Effector memory CD8-positive, alpha-beta T cell (primary cell): Measurements from ENCODE around the gene COL25A1.

Experiments used
- ATAC-seq: fragments of 150-1000 bp; cut with Tn5 transposase; replicated peaks from 2 replicates; pipeline ENCODE4 v1.10.0; 2021; ENCODE audit warnings: mild to moderate bottlenecking, moderate library complexity
- DNase-seq, 3 experiments: peaks; one replicate each; pipeline ENCODE4 v3.0.0; 2021
- H3K27ac Mint-ChIP-seq, 2 donors: one replicate each; pipeline ENCODE4 v1.8.0; 2022; ENCODE audit warnings: mild to moderate bottlenecking in 2 of 2, mixed read lengths in 2 of 2, moderate library complexity in 2 of 2
- H3K27me3 Mint-ChIP-seq, 2 donors: one replicate each; pipeline ENCODE4 v1.8.0; 2022; ENCODE audit warnings: mixed read lengths in 2 of 2
- H3K36me3 Mint-ChIP-seq: one replicate; pipeline ENCODE4 v1.8.0; 2022; ENCODE audit warnings: mild to moderate bottlenecking, moderate library complexity, mixed read lengths; ENCODE audit not compliant: insufficient read depth
- H3K4me1 Mint-ChIP-seq, 2 donors: one replicate each; pipeline ENCODE4 v1.8.0; 2022; ENCODE audit warnings: low read depth in 2 of 2, mixed read lengths in 2 of 2
- H3K4me3 Mint-ChIP-seq, 2 donors: one replicate each; pipeline ENCODE4 v1.8.0; 2022; ENCODE audit warnings: mild to moderate bottlenecking in 2 of 2, mixed read lengths in 2 of 2, moderate library complexity in 2 of 2
- H3K9me3 Mint-ChIP-seq, 2 donors: one replicate each; pipeline ENCODE4 v1.8.0; 2022; ENCODE audit warnings: mixed read lengths in 2 of 2

The COL25A1 gene

DNA sequence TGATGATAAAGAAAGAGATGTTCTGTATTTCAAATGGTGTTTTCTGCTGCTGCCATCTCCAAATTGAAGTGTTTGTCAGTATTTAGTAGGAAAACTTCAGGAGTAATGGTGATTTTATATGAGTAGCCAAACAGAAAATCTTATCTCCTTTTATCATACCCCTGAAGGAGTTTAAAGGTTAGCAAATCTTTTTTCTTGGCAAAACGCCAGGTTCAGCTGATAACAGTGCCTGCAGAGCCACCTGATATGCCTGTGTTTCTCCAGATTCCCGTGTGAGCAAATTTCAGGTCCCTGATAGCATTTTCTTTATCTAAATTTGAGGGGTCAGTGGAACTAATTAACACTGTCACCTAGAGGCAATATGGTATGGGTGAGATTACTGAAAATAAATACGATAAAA, 473.8 kb downstream of the COL25A1 start:
- no peak for ATAC-seq
- Mint-ChIP-seq H3K27ac (no peak overlapping the region), H3K9me3 (no peaks in the 10 kb centered on the region), H3K4me3 (no peak overlapping the region), H3K36me3 (no peaks in the 10 kb centered on the region), H3K4me1 (no peaks in the 10 kb centered on the region), H3K27me3 (peaks cover 17 to 22% of the 10 kb centered on the region in 2 donors)
- no peak for DNase-seq

DNA sequence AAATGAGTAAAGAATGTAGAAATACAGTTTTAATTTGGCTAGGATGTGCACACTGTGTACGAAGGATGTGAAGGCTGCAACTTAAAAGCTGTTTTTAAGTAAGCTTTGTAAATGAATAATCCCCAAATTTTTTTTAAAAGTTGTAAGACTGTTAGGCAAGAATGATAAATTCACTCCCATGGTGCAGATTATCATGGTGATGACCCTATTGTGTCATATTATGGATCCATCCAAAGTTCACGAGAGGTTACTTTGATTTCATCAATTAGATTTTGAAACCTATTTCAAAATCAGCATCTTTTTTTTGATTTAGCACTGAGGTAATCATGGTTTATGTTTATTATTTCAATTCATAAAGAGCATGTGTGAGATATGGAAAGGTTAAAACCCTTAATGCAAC, 476.7 kb downstream of the COL25A1 start:
- no peak overlapping the region for H3K4me3 Mint-ChIP-seq
- H3K9me3 Mint-ChIP-seq = no peaks in the 10 kb centered on the region
- ATAC-seq = no peak
- H3K36me3 Mint-ChIP-seq = no peaks in the 10 kb centered on the region
- peaks cover 12 to 24% of the 10 kb centered on the region in 2 donors for H3K27me3 Mint-ChIP-seq
- DNase-seq = no peak
- H3K27ac Mint-ChIP-seq = no peak overlapping the region
- no peaks in the 10 kb centered on the region for H3K4me1 Mint-ChIP-seq

DNA sequence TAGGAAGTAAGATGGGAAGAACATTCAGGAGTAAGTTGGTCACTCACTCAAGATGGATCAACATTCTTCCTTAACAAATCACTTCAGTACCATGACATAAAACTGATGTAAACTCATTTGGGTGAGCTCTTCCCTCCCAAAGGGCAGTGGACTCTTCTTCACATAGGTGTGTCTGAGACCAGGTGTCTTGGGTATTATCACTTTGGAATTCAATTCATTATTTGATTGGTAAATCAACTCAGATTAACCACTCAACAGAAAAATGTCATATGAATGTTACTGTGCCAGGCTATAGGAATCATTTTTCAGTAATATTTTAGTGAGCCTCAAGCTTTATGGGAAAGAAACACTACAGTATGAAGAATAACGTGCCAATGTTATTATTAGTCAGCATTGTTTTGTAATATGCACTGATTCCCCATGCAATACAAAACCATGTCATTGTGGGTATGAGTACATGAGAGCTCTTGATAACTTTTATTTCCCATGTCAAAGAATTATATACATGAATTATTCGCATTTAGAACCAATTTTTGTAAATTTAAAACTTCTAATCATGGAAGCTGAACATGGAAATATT, 481.0 kb downstream of the COL25A1 start:
- Mint-ChIP-seq H3K4me1 (no peaks in the 10 kb centered on the region), H3K4me3 (no peak overlapping the region), H3K9me3 (no peaks in the 10 kb centered on the region), H3K36me3 (no peaks in the 10 kb centered on the region), H3K27ac (no peak overlapping the region), H3K27me3 (peaks cover 14 to 19% of the 10 kb centered on the region in 2 donors)
- ATAC-seq (no peak), DNase-seq (no peak)

DNA sequence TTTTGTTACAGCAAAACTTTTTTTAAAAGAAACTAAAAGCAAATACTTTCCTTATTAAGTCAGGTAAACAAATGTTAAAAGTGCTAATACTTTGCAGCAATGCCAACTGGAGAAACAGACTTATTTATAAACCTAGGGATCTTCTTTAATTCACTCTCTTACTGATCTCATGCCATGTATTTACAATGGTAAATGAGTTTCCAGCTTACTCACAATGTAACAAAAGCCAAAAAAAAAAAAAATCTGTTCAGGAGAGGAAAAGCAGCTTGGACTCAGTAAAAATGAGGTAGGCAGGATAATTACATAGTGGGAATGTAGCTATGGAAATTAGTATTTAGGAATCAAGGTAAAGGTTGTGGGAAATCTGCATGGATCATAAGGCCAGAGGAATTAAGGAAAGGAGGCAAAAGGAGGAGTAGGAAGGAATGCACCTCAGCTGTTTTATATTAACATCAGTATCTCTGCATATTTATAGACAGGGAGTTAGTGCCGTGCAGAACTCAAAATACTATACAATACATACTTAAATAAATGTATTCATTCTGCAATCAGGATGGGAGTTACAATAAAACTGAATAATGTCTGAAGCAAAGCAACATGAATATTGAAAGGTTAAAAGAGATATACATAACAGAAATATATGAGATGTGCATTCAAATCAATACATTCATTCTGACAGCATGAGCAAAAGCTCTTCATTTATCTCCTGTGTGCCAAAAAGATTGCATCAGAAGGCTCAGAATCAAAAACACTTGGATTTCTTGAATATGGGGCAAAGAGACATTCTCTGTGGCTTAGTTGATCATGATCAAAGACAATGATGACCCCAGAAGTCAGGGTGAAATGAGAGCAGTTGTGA, 481.7 kb downstream of the COL25A1 start:
- no peaks in the 10 kb centered on the region for H3K4me1 Mint-ChIP-seq
- no peaks in the 10 kb centered on the region for H3K36me3 Mint-ChIP-seq
- DNase-seq = no peak
- H3K27ac Mint-ChIP-seq = no peak overlapping the region
- H3K27me3 Mint-ChIP-seq = peaks cover 18 to 26% of the 10 kb centered on the region in 2 donors
- no peak overlapping the region for H3K4me3 Mint-ChIP-seq
- ATAC-seq = no peak
- no peaks in the 10 kb centered on the region for H3K9me3 Mint-ChIP-seq

DNA sequence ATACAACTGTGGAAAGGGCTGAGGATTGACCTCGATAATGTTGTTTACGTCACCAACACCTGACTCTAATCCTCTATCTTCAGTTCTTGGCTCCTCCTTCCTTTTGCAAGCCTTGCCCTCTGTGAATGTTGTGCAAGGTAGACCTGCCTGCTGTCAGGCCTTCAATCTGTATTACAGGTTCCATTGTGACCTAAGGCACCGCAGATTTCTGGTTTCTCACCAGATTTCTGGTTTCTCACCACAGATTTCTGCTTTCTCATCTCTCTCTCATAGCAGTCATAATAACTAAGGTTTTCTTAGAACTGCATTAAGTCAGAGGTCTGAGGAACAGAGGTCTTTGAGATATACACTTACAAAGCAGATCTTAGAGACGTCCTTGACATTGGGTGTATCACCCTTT, 488.1 kb downstream of the COL25A1 start:
- Mint-ChIP-seq H3K36me3 (no peaks in the 10 kb centered on the region), H3K27ac (no peak overlapping the region), H3K4me3 (no peak overlapping the region), H3K27me3 (peaks cover 25 to 26% of the 10 kb centered on the region in 2 donors), H3K9me3 (no peaks in the 10 kb centered on the region), H3K4me1 (no peaks in the 10 kb centered on the region)
- no peak for ATAC-seq
- DNase-seq = no peak

DNA sequence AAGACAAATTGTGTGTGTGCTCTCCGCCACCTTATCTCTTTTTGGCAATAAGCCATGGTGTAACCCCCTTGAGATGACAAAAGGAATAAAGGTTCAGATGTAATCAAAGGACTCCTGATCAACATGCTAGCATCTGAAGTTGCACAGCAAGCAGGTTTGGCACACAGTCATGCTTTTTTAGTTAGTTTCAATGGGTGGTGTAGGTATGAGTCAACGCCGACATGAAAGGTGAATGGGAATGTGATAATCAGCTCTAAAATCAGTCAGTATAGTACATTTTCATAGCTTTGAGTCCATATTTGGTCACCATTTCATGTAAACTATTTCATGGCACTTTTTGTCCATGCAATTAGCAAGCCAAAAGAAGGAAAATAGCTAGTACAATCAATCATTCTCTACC, 489.2 kb downstream of the COL25A1 start:
- DNase-seq (no peak), ATAC-seq (no peak)
- Mint-ChIP-seq H3K4me3 (no peak overlapping the region), H3K4me1 (no peaks in the 10 kb centered on the region), H3K27ac (no peak overlapping the region), H3K9me3 (no peaks in the 10 kb centered on the region), H3K36me3 (no peaks in the 10 kb centered on the region), H3K27me3 (peaks cover 20 to 25% of the 10 kb centered on the region in 2 donors)

DNA sequence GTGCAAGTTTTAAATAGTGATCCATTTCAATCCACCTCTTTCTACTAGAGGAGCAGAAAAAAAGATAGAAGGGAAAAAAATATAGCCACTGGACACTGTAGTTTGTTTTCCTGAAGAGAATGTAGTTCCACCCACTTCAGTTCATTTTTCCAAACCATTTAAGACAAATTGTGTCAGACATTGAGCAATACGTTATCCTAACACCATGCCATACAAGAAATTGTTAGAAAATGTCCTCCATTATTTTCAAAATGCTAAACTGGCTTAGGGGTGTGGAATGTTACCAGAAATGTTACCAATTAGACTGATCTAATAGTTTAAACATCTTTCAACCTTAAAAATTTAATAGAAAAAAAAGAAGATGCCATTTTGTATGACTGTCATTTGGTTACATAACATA, 491.0 kb downstream of the COL25A1 start:
- no peaks in the 10 kb centered on the region for H3K36me3 Mint-ChIP-seq
- DNase-seq (no peak), ATAC-seq (no peak)
- no peaks in the 10 kb centered on the region for H3K4me1 Mint-ChIP-seq
- H3K4me3 Mint-ChIP-seq = no peak overlapping the region
- peaks cover 19 to 26% of the 10 kb centered on the region in 2 donors for H3K27me3 Mint-ChIP-seq
- H3K27ac Mint-ChIP-seq = no peak overlapping the region
- H3K9me3 Mint-ChIP-seq = no peaks in the 10 kb centered on the region

DNA sequence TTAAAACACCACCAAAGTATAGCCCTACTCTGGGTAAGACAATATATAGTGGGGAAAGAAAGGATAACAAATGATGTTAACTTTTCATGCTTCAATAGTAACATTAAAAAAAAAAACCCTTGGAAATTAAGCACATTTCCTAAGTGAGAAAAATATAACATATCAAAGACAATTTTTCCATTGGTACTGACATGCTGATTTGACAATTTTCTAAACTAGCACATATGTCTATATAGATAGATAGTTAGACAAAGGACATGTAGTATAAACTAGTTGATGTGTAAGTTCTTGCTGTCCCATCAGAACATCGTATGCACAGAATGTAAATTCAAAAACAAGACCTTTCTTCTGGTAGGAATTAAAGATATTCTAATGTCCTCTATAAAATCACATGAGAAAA, 492.4 kb downstream of the COL25A1 start:
- peaks cover 8 to 19% of the 10 kb centered on the region in 2 donors for H3K27me3 Mint-ChIP-seq
- no peak for ATAC-seq
- H3K36me3 Mint-ChIP-seq = no peaks in the 10 kb centered on the region
- H3K4me3 Mint-ChIP-seq = no peak overlapping the region
- DNase-seq = no peak
- no peaks in the 10 kb centered on the region for H3K9me3 Mint-ChIP-seq
- H3K27ac Mint-ChIP-seq = no peak overlapping the region
- H3K4me1 Mint-ChIP-seq = no peaks in the 10 kb centered on the region

DNA sequence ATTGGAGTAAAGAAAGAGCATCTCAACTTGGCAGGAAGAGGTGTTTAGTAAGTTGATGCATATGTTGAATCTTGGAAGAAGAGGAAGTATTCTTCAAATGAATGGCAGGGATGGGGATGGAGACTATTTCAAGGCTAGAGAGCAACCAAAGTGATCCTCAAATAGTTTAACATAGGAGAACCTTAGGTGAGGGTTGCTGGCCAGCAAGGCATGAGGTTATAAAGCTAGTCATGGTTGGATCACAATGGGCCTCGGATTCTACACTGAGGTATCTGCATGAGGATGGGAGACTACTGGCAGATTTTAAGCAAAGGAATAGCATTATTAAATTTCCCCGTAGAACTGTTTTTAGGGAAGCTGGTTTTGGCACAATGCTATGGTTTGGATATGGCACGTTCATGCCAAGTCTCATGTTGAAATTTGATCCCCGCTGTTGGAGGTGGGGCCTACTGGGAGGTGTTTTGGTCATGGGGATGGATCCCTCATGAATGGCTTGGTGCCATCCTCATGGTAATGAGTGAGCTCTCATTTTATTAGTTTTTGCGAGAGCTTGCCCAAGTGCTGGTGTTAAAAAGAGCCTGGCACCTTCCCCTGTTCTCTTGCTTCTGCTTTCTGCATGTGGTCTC, 497.7 kb downstream of the COL25A1 start:
- ATAC-seq (no peak), DNase-seq (no peak)
- no peaks in the 10 kb centered on the region for H3K4me1 Mint-ChIP-seq
- H3K9me3 Mint-ChIP-seq = no peaks in the 10 kb centered on the region
- H3K4me3 Mint-ChIP-seq = no peak overlapping the region
- no peak overlapping the region for H3K27ac Mint-ChIP-seq
- no peaks in the 10 kb centered on the region for H3K36me3 Mint-ChIP-seq
- H3K27me3 Mint-ChIP-seq = peaks cover 0 to 8% of the 10 kb centered on the region in 2 donors

DNA sequence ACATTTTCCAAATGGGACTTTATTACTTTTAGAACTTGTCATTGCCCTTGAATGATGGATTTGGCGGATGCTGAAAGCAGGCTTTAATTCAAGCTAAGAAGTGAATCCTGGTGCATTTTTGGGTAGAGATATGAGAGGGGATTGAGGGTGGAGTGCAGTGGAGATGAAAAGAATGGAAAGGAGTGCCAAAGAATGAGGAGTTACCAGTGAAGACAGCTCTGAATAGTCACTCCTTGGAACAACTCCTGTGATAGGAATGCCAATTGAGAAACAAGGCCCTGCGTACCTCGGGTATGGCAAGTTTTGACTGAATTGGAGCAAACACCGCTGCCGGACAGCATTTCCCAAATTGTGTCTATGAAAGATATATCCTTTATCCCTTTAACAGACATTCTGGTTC, 503.2 kb downstream of the COL25A1 start:
- H3K36me3 Mint-ChIP-seq = no peaks in the 10 kb centered on the region
- no peaks in the 10 kb centered on the region for H3K9me3 Mint-ChIP-seq
- peaks cover 6% of the 10 kb centered on the region in 2 donors for H3K27me3 Mint-ChIP-seq
- H3K4me1 Mint-ChIP-seq = no peaks in the 10 kb centered on the region
- no peak overlapping the region for H3K4me3 Mint-ChIP-seq
- no peak overlapping the region for H3K27ac Mint-ChIP-seq
- ATAC-seq (no peak), DNase-seq (no peak)

DNA sequence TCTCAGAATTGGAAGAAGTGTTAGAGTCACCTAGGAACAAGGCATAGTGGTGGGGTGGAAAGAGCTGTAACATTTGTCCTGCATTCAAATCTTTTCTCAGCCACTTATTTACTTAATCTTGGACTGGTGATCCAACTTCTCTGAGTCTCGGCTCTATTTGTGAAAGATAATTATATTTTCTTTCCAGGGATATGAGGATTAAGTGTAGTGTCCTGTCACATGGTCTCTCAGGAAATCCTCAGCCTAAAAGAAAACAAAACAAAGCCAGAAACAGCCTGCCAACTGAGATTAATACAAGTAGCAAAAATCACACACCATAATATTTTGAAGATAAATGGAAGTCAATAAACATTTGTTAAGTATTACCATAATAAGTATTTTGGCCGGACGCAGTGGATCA, 506.3 kb downstream of the COL25A1 start:
- Mint-ChIP-seq H3K27ac (no peak overlapping the region), H3K27me3 (peaks cover 6% of the 10 kb centered on the region in 2 donors), H3K4me1 (no peaks in the 10 kb centered on the region), H3K9me3 (no peaks in the 10 kb centered on the region), H3K4me3 (no peak overlapping the region), H3K36me3 (no peaks in the 10 kb centered on the region)
- no peak for ATAC-seq
- no peak for DNase-seq

DNA sequence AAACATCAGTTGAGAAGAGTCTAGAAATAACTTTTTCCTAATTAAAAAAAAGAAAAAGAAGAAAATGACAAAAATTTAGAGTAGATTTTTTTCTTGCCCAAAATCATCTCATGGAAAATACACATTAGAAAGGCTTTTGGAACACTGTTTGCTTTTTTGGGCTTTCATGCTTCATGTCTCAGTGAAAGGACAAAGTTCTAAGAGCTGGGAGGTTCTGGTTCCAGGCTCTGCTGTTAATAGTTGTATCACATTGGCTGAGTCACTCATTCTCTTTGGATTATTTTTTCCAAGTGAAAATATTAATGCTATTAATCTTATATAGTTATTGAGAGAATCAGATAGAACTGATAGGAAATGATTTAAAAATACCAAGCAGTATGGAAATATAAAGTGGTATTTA, 506.7 kb downstream of the COL25A1 start:
- Mint-ChIP-seq H3K4me1 (no peaks in the 10 kb centered on the region), H3K27me3 (peaks cover 6% of the 10 kb centered on the region in 2 donors), H3K4me3 (no peak overlapping the region), H3K9me3 (no peaks in the 10 kb centered on the region), H3K36me3 (no peaks in the 10 kb centered on the region), H3K27ac (no peak overlapping the region)
- DNase-seq = no peak
- ATAC-seq = no peak

DNA sequence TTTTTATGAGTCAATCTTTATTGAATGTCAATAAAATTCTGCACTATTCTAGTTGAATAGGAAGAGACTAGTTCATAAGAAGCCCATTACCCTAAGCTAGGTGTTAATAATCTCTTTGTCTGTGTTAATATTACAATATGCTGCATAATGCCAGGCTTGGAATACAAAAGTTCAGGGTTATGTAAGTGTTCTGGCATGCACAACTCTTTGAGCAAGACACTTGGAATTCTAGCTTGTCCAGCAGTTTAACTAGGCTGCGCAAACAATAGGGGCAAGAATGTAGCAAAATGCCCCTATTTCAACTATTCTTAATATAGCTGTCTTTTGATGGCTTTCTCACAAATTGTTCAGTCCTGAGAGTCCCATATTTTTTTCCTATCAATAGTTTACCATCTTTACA, 508.3 kb downstream of the COL25A1 start:
- H3K27me3 Mint-ChIP-seq = peaks cover 6% of the 10 kb centered on the region in 2 donors
- no peak overlapping the region for H3K27ac Mint-ChIP-seq
- H3K4me3 Mint-ChIP-seq = no peak overlapping the region
- peaks cover 3% of the 10 kb centered on the region for H3K36me3 Mint-ChIP-seq
- H3K4me1 Mint-ChIP-seq = no peaks in the 10 kb centered on the region
- no peaks in the 10 kb centered on the region for H3K9me3 Mint-ChIP-seq
- DNase-seq (no peak), ATAC-seq (no peak)

DNA sequence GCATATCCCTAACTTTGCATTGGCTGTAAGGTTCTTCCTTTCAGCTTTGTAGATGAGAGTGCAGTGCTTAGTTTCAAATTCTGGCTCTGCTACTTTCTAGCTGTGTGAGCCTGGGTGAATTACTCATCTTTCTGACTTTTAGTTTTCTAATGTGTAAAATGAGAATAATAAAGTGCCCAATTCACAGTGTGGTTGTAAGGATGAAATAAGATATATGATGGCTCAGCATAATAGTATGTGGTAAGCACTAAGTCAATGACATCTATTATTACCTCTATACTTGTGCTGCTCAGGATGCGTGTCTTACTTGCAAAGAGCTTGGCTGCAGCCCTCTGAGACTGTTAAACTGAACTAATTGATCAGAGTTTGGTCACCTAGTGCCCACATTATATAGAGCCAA, 509.0 kb downstream of the COL25A1 start:
- H3K4me3 Mint-ChIP-seq = no peak overlapping the region
- peaks cover 3% of the 10 kb centered on the region for H3K36me3 Mint-ChIP-seq
- no peak overlapping the region for H3K27ac Mint-ChIP-seq
- no peaks in the 10 kb centered on the region for H3K4me1 Mint-ChIP-seq
- H3K9me3 Mint-ChIP-seq = no peaks in the 10 kb centered on the region
- H3K27me3 Mint-ChIP-seq = peaks cover 6% of the 10 kb centered on the region in 2 donors
- DNase-seq (no peak), ATAC-seq (no peak)
